K562 (cell line): ENCODE measurements around the gene F11R. TPM values are rescaled to one million over a fixed set of nuclear protein-coding genes. Genes with fewer than 3 reads are reported as not detected.

ENCODE experiments used
- ARID2 ChIP-seq: fragments of 450-650 bp; IDR thresholded peaks from 2 replicates; pipeline ENCODE4 v1.6.1; 2017; ENCODE audit warnings: antibody characterized with exemption, mild to moderate bottlenecking
- EHMT2 ChIP-seq: fragments of 450-650 bp; IDR thresholded peaks from 2 replicates; pipeline ENCODE4 v1.6.1; 2018; ENCODE audit warnings: antibody characterized with exemption
- IFI16 ChIP-seq: fragments of 250-450 bp; sonication (Bioruptor Pico); IDR thresholded peaks from 2 replicates; pipeline ENCODE4 v2.1.2; 2022; ENCODE audit warnings: mild to moderate bottlenecking, inconsistent platforms
- LEF1 ChIP-seq: fragments of 450-650 bp; IDR thresholded peaks from 2 replicates; pipeline ENCODE4 v1.6.1; 2016; ENCODE audit warnings: mild to moderate bottlenecking
- NCOA4 ChIP-seq: fragments of 450-650 bp; IDR thresholded peaks from 2 replicates; pipeline ENCODE4 v1.6.1; 2018; ENCODE audit warnings: mild to moderate bottlenecking; ENCODE audit not compliant: partially characterized antibody
- NFE2L1 ChIP-seq: fragments of 450-650 bp; IDR thresholded peaks from 2 replicates; pipeline ENCODE4 v1.6.1; 2016; ENCODE audit warnings: missing genetic modification characterization, low read depth, mild to moderate bottlenecking, missing compliant biosample characterization, moderate library complexity, borderline replicate concordance
- polyA plus RNA-seq, 8 experiments: library from polyadenylated mRNA; depleted of rRNA in 4 of 8; stranded (reverse) in 5 of 8; unstranded in 3 of 8; fragments of >200 nt; fragmentation: Nextera tagmentation in 2 of 8; fragmentation: Illumina TruSeq in 1 of 8; extraction: Ambion mirVana in 2 of 8; extraction: Trizol in 1 of 8; gene quantifications; 2 replicates each; pipeline versions ENCODE4 v1.2.1 to v1.2.3, GENCODE V29; 2011 to 2014; ENCODE audit warnings: inconsistent platforms in 1 of 8, missing spikeins in 1 of 8
- total RNA-seq, 7 experiments: library from RNA; depleted of rRNA in 6 of 7; stranded (reverse); fragments of >200 nt in 6 of 7; fragmentation: Illumina TruSeq in 2 of 7; extraction: Trizol in 2 of 7; gene quantifications; 2 replicates each; pipeline versions ENCODE4 v1.2.1 to v1.2.3, GENCODE V29; 2011 to 2021; ENCODE audit warnings: low replicate concordance in 1 of 7
- TF ChIP-seq, protein P1 (sequence below): fragments of 450-650 bp; IDR thresholded peaks from 2 replicates; pipeline ENCODE4 v1.6.1; 2016; ENCODE audit warnings: missing biosample characterization, missing genetic modification characterization
- TF ChIP-seq, protein P2 (sequence below): fragments of 150-350 bp; conservative IDR thresholded peaks from 2 replicates; pipeline ENCODE4 v1.6.1; 2014; ENCODE audit warnings: low read length
- TF ChIP-seq, protein P3 (sequence below): sonication (generic); formaldehyde crosslinking; IDR thresholded peaks from 2 replicates; pipeline ENCODE4 v1.8.1; 2023; ENCODE audit warnings: mild to moderate bottlenecking, missing genetic modification reagents

The F11R gene
- total and polyA plus RNA-seq, 9 of the 15 experiments (the other 6 are each of a cell fraction or from before 2014, with no cell fraction given), result 27.4 to 187 (median 52.5) TPM

DNA sequence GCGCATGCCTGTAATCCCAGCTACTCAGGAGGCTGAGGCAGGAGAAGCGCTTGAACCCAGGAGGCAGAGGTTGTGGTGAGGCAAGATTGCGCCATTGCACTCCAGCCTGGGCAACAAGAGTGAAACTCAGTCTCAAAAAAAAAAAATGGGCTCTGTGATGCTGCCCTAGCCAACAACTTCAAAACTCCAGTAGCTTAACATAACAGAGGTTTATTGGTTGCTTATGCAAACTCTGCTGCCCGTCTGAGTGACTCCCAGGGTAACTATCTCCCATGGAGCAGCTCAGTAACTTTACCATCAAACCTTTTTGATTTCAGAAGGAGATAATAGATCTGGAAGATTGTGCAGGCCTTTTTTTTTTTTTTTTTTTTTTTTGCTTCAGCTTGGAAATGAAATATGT lies 47.5 kb downstream of the F11R start (continued):
- TF ChIP-seq, protein P1, sequence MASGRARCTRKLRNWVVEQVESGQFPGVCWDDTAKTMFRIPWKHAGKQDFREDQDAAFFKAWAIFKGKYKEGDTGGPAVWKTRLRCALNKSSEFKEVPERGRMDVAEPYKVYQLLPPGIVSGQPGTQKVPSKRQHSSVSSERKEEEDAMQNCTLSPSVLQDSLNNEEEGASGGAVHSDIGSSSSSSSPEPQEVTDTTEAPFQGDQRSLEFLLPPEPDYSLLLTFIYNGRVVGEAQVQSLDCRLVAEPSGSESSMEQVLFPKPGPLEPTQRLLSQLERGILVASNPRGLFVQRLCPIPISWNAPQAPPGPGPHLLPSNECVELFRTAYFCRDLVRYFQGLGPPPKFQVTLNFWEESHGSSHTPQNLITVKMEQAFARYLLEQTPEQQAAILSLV (tag), result no peak
- no peak for TF ChIP-seq IFI16 (CRISPR knock-in tag)
- TF ChIP-seq NFE2L1, result no peak
- TF ChIP-seq, protein P2, sequence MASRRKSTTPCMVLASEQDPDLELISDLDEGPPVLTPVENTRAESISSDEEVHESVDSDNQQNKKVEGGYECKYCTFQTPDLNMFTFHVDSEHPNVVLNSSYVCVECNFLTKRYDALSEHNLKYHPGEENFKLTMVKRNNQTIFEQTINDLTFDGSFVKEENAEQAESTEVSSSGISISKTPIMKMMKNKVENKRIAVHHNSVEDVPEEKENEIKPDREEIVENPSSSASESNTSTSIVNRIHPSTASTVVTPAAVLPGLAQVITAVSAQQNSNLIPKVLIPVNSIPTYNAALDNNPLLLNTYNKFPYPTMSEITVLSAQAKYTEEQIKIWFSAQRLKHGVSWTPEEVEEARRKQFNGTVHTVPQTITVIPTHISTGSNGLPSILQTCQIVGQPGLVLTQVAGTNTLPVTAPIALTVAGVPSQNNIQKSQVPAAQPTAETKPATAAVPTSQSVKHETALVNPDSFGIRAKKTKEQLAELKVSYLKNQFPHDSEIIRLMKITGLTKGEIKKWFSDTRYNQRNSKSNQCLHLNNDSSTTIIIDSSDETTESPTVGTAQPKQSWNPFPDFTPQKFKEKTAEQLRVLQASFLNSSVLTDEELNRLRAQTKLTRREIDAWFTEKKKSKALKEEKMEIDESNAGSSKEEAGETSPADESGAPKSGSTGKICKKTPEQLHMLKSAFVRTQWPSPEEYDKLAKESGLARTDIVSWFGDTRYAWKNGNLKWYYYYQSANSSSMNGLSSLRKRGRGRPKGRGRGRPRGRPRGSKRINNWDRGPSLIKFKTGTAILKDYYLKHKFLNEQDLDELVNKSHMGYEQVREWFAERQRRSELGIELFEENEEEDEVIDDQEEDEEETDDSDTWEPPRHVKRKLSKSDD, result no peak
- no peak for TF ChIP-seq LEF1
- TF ChIP-seq NCOA4, result no peak
- TF ChIP-seq, protein P3, sequence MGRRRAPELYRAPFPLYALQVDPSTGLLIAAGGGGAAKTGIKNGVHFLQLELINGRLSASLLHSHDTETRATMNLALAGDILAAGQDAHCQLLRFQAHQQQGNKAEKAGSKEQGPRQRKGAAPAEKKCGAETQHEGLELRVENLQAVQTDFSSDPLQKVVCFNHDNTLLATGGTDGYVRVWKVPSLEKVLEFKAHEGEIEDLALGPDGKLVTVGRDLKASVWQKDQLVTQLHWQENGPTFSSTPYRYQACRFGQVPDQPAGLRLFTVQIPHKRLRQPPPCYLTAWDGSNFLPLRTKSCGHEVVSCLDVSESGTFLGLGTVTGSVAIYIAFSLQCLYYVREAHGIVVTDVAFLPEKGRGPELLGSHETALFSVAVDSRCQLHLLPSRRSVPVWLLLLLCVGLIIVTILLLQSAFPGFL, result no peak
- TF ChIP-seq EHMT2, result no peak
- TF ChIP-seq ARID2, result no peak
